Suprapubic skin (tissue), 3 donors: ENCODE results near the gene CBX4.

ENCODE experiments used
- POLR2AphosphoS5 ChIP-seq, 3 donors: sonication (generic); formaldehyde crosslinking; IDR thresholded peaks; one replicate each; pipeline ENCODE4 v1.6.1; 2017; ENCODE audit warnings: antibody characterized with exemption in 3 of 3
- TF ChIP-seq, protein P1 (sequence below), 2 donors: fragments of 200-600 bp in 1 of 2; fragments of 450-650 bp in 1 of 2; sonication (generic) in 1 of 2; IDR thresholded peaks; one replicate each; pipeline ENCODE4 v1.5.1; 2016 to 2019; ENCODE audit warnings: antibody characterized with exemption in 2 of 2, mild to moderate bottlenecking in 1 of 2, moderate library complexity in 1 of 2

DNA sequence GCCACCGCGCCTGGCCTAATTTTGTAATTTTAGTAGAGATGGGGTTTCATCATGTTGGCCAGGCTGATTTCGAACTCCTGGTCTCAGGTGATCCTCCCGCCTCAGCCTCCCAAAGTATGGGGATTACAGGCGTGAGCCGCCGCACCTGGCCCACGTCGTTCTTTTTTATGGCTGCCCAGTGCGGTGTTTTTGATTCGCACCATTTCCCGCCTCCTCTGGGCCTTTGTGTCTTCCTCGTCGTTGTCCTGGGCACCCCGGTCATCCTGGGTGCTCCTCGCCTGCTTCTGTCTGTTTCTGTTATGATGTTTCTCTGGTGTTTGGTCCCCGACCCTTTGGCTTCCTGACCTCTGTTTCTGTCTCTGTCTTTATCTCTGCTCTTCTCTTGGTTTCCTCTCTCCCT lies 15.0 kb downstream of the CBX4 start:
- TF ChIP-seq, protein P1, sequence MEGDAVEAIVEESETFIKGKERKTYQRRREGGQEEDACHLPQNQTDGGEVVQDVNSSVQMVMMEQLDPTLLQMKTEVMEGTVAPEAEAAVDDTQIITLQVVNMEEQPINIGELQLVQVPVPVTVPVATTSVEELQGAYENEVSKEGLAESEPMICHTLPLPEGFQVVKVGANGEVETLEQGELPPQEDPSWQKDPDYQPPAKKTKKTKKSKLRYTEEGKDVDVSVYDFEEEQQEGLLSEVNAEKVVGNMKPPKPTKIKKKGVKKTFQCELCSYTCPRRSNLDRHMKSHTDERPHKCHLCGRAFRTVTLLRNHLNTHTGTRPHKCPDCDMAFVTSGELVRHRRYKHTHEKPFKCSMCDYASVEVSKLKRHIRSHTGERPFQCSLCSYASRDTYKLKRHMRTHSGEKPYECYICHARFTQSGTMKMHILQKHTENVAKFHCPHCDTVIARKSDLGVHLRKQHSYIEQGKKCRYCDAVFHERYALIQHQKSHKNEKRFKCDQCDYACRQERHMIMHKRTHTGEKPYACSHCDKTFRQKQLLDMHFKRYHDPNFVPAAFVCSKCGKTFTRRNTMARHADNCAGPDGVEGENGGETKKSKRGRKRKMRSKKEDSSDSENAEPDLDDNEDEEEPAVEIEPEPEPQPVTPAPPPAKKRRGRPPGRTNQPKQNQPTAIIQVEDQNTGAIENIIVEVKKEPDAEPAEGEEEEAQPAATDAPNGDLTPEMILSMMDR (IDR thresholded peaks at IDR 0.05), result no peak
- no peak for TF ChIP-seq POLR2AphosphoS5 (IDR thresholded peaks at IDR 0.05)
